CD8-positive, alpha-beta memory T cell (primary cell): ENCODE data around the gene NUCB2. TPM values are rescaled to one million over a fixed set of nuclear protein-coding genes. Genes with fewer than 3 reads are reported as not detected.
A peak's percentile ranks its signal among the peaks of the same experiment; 100 is the strongest.

ENCODE experiments used
- CTCF ChIA-PET: fragments of 350-600 bp; sonication (Branson Sonifier 250); formaldehyde crosslinking; loops from one replicate; lab custom pipeline; 2021; ENCODE audit warnings: antibody characterized with exemption; lab: Charles Lee
- POLR2A ChIA-PET: fragments of 350-600 bp; sonication (Branson Sonifier 250); formaldehyde crosslinking; loops from one replicate; lab custom pipeline; 2021; ENCODE audit warnings: antibody characterized with exemption; lab: Charles Lee
- DNase-seq, 5 donors: peaks; one replicate each; pipeline versions ENCODE4 v3.0.0 to v3.0.0-alpha.2; 2020 to 2022; ENCODE audit warnings: mixed read lengths in 1 of 5
- H3K27ac ChIP-seq: one replicate; pipeline ENCODE4 v1.7.0; 2013; ENCODE audit warnings: low read depth, mild to moderate bottlenecking, low read length, moderate library complexity
- H3K27me3 ChIP-seq: 2 replicates; pipeline ENCODE4 v1.7.0; 2013; ENCODE audit warnings: low read length, mild to moderate bottlenecking; ENCODE audit not compliant: insufficient read depth, poor library complexity, severe bottlenecking
- H3K36me3 ChIP-seq: 2 replicates; pipeline ENCODE4 v1.7.0; 2013; ENCODE audit warnings: mild to moderate bottlenecking, low read length, moderate library complexity; ENCODE audit not compliant: insufficient read depth
- H3K4me1 ChIP-seq: 2 replicates; pipeline ENCODE4 v1.7.0; 2013; ENCODE audit warnings: mild to moderate bottlenecking, low read length, moderate library complexity; ENCODE audit not compliant: insufficient read depth
- H3K4me3 ChIP-seq: 2 replicates; pipeline ENCODE4 v1.7.0; 2013; ENCODE audit warnings: mild to moderate bottlenecking, low read length
- H3K9me3 ChIP-seq: 2 replicates; pipeline ENCODE4 v1.7.0; 2013; ENCODE audit warnings: mild to moderate bottlenecking, low read length
- H3K27ac Mint-ChIP-seq, 8 donors: one replicate each; pipeline ENCODE4 v1.8.0; 2020 to 2021; ENCODE audit warnings: mixed read lengths in 8 of 8, mild to moderate bottlenecking in 6 of 8, inconsistent platforms in 3 of 8, moderate library complexity in 3 of 8
- H3K27me3 Mint-ChIP-seq, 2 donors: one replicate each; pipeline ENCODE4 v1.8.0; 2020 to 2021; ENCODE audit warnings: mixed read lengths in 2 of 2, mild to moderate bottlenecking in 1 of 2, moderate library complexity in 1 of 2
- H3K36me3 Mint-ChIP-seq, 3 donors: one replicate each; pipeline ENCODE4 v1.8.0; 2020 to 2021; ENCODE audit warnings: mixed read lengths in 3 of 3, inconsistent platforms in 1 of 3, mild to moderate bottlenecking in 1 of 3
- H3K4me1 Mint-ChIP-seq, 3 donors: one replicate each; pipeline ENCODE4 v1.8.0; 2020 to 2021; ENCODE audit warnings: mixed read lengths in 3 of 3, inconsistent platforms in 1 of 3, mild to moderate bottlenecking in 1 of 3
- H3K4me3 Mint-ChIP-seq, 7 donors: one replicate each; pipeline ENCODE4 v1.8.0; 2020 to 2021; ENCODE audit warnings: mixed read lengths in 7 of 7, mild to moderate bottlenecking in 6 of 7, moderate library complexity in 4 of 7, inconsistent platforms in 2 of 7
- H3K9me3 Mint-ChIP-seq, 5 donors: one replicate each; pipeline ENCODE4 v1.8.0; 2020 to 2022; ENCODE audit warnings: mixed read lengths in 5 of 5, mild to moderate bottlenecking in 3 of 5, moderate library complexity in 2 of 5, inconsistent platforms in 1 of 5
- polyA plus RNA-seq: library from polyadenylated mRNA; unstranded; fragments of 300-500 nt; fragmentation: Illumina TruSeq; gene quantifications from one replicate; pipeline ENCODE4 v1.2.3, GENCODE V29; 2021
- total RNA-seq, 2 experiments: library from RNA; stranded (reverse); gene quantifications; one replicate each; pipeline ENCODE4 v1.2.3, GENCODE V29; 2021

NUCB2 gene
- total and polyA plus RNA-seq, 3 experiments from 2014 or later = 30.3 to 218 (median 33.3) TPM

DNA sequence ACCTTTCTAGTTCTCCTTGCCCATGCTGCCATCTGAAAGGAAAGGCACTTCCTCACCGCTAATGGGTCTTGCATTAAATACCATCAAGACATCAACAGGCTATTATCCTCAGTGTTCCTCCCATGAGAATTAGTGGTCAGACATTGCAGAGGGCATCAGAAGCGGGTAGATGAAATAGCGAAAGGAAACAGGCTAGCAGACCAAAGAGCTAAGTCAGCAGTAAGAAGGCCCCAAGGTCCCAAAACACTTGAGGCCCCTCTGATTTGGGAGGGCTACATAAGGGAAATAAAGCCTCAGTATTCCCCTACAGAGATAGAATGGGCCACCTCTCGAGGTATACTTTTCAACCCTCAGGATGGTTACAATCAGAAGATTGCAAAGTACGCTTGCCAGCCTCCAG lies 99.0 kb downstream of the NUCB2 start:
- no peak overlapping the region for H3K27ac ChIP-seq
- Mint-ChIP-seq H3K9me3 (peaks cover 17 to 33% (median 25%) of the 10 kb centered on the region in 5 donors), H3K4me3 (no peak overlapping the region), H3K27me3 (peaks cover 0 to 2% of the 10 kb centered on the region in 2 donors), H3K4me1 (no peaks in the 10 kb centered on the region), H3K36me3 (peaks cover 26 to 40% (median 31%) of the 10 kb centered on the region in 3 donors), H3K27ac (peak overlapping the region in 1 of 8 donors; percentile 11)
- peaks cover 23% of the 10 kb centered on the region for H3K9me3 ChIP-seq
- no peaks in the 10 kb centered on the region for H3K36me3 ChIP-seq
- POLR2A ChIA-PET = no interaction called here
- DNase-seq = no peak
- no peaks in the 10 kb centered on the region for H3K4me1 ChIP-seq
- H3K4me3 ChIP-seq = no peak overlapping the region
- H3K27me3 ChIP-seq = no peaks in the 10 kb centered on the region
- CTCF ChIA-PET = interaction anchor here (1.1 to 1.2 kb wide), 3 partner anchors 8 to 129 kb away, joined by 3 to 8 read pairs (median 3); partner anchors contain the start of gene KCNJ11

DNA sequence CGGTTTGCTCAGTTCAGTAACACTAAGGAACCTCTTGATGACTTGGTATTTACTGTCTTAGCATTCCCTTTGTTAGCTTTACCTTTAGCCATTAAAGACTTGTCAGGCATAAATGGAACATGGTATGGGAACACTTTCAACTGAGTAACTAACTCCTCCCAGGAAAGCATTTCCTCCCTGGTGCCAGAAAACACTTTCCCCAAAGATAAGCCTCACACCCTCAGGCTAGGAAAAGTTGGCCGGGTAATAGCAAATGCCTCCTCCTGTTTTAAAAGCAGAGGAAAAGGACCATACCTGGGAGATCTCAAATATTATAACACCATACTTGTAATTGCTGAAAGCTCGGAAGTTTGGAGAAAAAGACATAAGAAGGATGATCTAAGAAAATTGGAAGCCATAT lies 100.0 kb downstream of the NUCB2 start:
- no peak for DNase-seq
- Mint-ChIP-seq H3K36me3 (peaks cover 19 to 30% (median 22%) of the 10 kb centered on the region in 3 donors), H3K4me1 (no peaks in the 10 kb centered on the region), H3K27me3 (peaks cover 0 to 2% of the 10 kb centered on the region in 2 donors), H3K4me3 (no peak overlapping the region), H3K9me3 (peaks cover 8 to 23% (median 17%) of the 10 kb centered on the region in 5 donors), H3K27ac (no peak overlapping the region)
- Histone ChIP-seq H3K36me3 (no peaks in the 10 kb centered on the region), H3K9me3 (peaks cover 16% of the 10 kb centered on the region), H3K27ac (no peak overlapping the region), H3K4me1 (no peaks in the 10 kb centered on the region), H3K4me3 (no peak overlapping the region), H3K27me3 (no peaks in the 10 kb centered on the region)
- CTCF ChIA-PET = interaction anchor here (1.8 kb wide), 1 partner anchor 12 kb away, joined by 4 read pairs; the partner anchor contains the start of gene KCNJ11
- POLR2A ChIA-PET = no interaction called here

DNA sequence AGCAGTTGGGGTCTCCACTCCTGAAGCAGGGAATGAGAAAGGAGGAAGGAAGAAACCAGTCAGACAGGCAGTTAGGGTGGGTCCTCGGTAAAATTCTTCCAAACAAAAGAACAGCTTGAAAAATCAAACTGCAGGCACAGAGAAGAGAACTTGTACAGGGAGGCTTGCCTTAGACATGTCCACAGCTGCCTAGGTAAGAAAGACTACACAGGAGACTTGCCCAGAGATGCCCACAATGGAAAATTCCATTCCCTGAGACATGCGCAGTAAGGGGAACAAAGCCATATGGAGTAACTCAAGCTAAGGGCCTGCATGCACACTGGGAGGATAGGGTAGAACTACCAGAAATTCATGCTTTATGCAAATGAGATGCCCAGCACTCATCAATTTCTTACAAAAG lies 102.1 kb downstream of the NUCB2 start:
- CTCF ChIA-PET = interaction anchor here (1.0 to 2.6 kb wide), 4 partner anchors 10 to 148 kb away, joined by 3 to 14 read pairs (median 4); partner anchors contain the start of gene KCNJ11
- Mint-ChIP-seq H3K4me3 (no peak overlapping the region), H3K4me1 (no peaks in the 10 kb centered on the region), H3K36me3 (peaks cover 2 to 10% (median 6%) of the 10 kb centered on the region in 3 donors), H3K27me3 (no peaks in the 10 kb centered on the region), H3K9me3 (peaks cover 0 to 1% (median 0%) of the 10 kb centered on the region in 5 donors), H3K27ac (peak overlapping the region in 1 of 8 donors; percentile 33)
- H3K36me3 ChIP-seq = no peaks in the 10 kb centered on the region
- no peaks in the 10 kb centered on the region for H3K27me3 ChIP-seq
- no peak for DNase-seq
- H3K4me1 ChIP-seq = no peaks in the 10 kb centered on the region
- POLR2A ChIA-PET = interaction anchor here (0.5 to 0.6 kb wide), 2 partner anchors 15 to 24 kb away, joined by 5 to 13 read pairs; no protein-coding TSS in a partner anchor
- H3K4me3 ChIP-seq = no peak overlapping the region
- no peak overlapping the region for H3K27ac ChIP-seq
- no peaks in the 10 kb centered on the region for H3K9me3 ChIP-seq

DNA sequence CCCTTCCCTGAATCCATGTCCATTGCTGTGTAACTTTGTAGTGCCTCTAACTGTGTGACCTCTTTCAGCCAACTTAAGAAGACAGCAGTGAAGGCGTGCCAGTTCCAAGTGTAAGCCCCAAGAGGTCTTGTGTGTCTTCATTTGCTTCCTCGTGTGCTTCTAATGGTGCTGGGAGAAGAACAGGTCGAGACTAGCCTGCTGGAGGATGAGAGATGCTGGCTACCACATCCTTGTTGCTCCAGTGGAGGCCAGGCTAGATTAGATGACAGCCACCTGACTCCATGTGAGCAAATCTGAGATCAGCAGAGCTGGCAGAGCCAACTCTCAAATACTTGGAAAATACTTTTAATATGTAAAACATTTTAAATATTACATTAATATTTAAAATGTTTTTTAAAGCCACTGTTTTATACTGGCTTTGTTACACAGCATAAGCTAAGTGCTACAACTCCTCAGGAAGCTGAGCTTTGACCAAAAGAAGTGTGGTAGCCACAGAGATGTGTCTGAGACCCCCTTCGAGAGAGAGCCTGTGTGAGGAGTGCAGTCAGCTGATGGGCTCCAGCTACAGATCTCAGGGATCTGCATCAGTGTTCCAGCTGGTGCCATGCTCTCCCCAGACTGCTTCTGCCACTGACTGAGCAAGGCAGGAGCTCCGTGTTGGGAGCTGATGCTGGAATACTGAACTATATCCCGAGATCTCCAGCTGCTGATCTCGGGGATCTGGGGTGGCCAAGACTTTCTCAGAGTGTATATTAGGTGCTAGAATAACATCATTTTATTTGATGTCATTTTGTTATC lies 103.0 kb downstream of the NUCB2 start:
- H3K36me3 Mint-ChIP-seq = peaks cover 0 to 6% (median 4%) of the 10 kb centered on the region in 3 donors
- H3K27me3 Mint-ChIP-seq = no peaks in the 10 kb centered on the region
- ChIA-PET POLR2A (interaction anchor here (0.6 kb wide), 1 partner anchor 25 kb away, joined by 13 read pairs; no protein-coding TSS in a partner anchor), CTCF (interaction anchor here (0.6 to 2.6 kb wide), 6 partner anchors 9 to 149 kb away, joined by 3 to 14 read pairs (median 3); partner anchors contain the start of gene KCNJ11)
- Histone ChIP-seq H3K9me3 (no peaks in the 10 kb centered on the region), H3K4me1 (no peaks in the 10 kb centered on the region), H3K27me3 (no peaks in the 10 kb centered on the region), H3K4me3 (no peak overlapping the region), H3K27ac (no peak overlapping the region), H3K36me3 (no peaks in the 10 kb centered on the region)
- no peak overlapping the region for H3K27ac Mint-ChIP-seq
- H3K9me3 Mint-ChIP-seq = no peaks in the 10 kb centered on the region
- DNase-seq = no peak
- no peak overlapping the region for H3K4me3 Mint-ChIP-seq
- no peaks in the 10 kb centered on the region for H3K4me1 Mint-ChIP-seq

DNA sequence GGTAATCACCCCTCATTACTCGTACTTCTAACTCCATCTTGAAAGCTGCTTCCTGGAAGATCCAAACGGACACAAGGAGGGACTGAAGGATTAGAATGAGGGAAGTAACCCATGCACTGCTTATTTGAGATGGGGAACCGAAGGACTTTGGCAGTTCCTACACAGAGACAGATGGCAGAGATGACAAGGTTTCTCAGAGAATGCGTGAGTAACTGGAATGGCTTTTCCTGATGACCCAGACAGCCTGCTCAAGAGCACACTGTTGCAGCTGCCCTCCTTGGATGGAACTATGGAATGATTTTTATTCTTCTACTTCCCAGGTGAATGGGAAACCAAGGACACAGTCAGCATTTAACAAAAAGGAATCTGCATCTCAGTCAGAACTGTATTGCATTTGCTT lies 104.6 kb downstream of the NUCB2 start:
- peaks cover 0 to 4% (median 2%) of the 10 kb centered on the region in 3 donors for H3K36me3 Mint-ChIP-seq
- H3K9me3 ChIP-seq = no peaks in the 10 kb centered on the region
- DNase-seq = no peak
- peak overlapping the region in 1 of 8 donors; percentile 48 for H3K27ac Mint-ChIP-seq
- no peaks in the 10 kb centered on the region for H3K27me3 Mint-ChIP-seq
- ChIA-PET POLR2A (no interaction called here), CTCF (interaction anchor here (1.0 to 1.2 kb wide), 3 partner anchors 27 to 127 kb away, joined by 3 to 6 read pairs (median 4); no protein-coding TSS in a partner anchor)
- H3K27me3 ChIP-seq = no peaks in the 10 kb centered on the region
- no peaks in the 10 kb centered on the region for H3K4me1 ChIP-seq
- H3K9me3 Mint-ChIP-seq = no peaks in the 10 kb centered on the region
- no peaks in the 10 kb centered on the region for H3K36me3 ChIP-seq
- no peak overlapping the region for H3K4me3 Mint-ChIP-seq
- no peak overlapping the region for H3K27ac ChIP-seq
- H3K4me3 ChIP-seq = no peak overlapping the region
- H3K4me1 Mint-ChIP-seq = no peaks in the 10 kb centered on the region

Other genes with a start within 250 kb of the NUCB2 start
- gene RPS13, start 199.1 kb upstream of the NUCB2 start, total RNA-seq = 1,000 to 10,000 TPM; 1,568 to 1,569 TPM
- 1,667 TPM for gene RPS13, start 199.1 kb upstream of the NUCB2 start, polyA plus RNA-seq
- gene PIK3C2A, start 68.8 kb upstream of the NUCB2 start, total RNA-seq = 10 to 100 TPM; 30.4 to 33.0 TPM
- gene PIK3C2A, start 68.8 kb upstream of the NUCB2 start, polyA plus RNA-seq = 8.1 TPM
- gene NCR3LG1, start 75.1 kb downstream of the NUCB2 start, total RNA-seq = 1 to 10 TPM; 5.9 to 6.0 TPM
- gene NCR3LG1, start 75.1 kb downstream of the NUCB2 start, polyA plus RNA-seq = 0.03 TPM
- under 1 TPM; 0.53 to 0.95 TPM for gene KCNJ11, start 111.9 kb downstream of the NUCB2 start, total RNA-seq
- gene KCNJ11, start 111.9 kb downstream of the NUCB2 start, polyA plus RNA-seq = 0.09 TPM
- gene ABCC8, start 200.1 kb downstream of the NUCB2 start, total RNA-seq = not detected
- gene ABCC8, start 200.1 kb downstream of the NUCB2 start, polyA plus RNA-seq = not detected